HG03060 (cell line): ENCODE data around the gene MRPL21.
"Not testable (repeated sequence)": the region's sequence is repeated elsewhere in the genome, so short reads cannot be mapped to it uniquely, and the experiment has no call there.

Experiments
- ATAC-seq: cut with Tn5 transposase; IDR thresholded peaks from one replicate; pipeline ENCODE4 v1.9.1; 2021; ENCODE audit warnings: low read depth, moderate number of reproducible peaks; ENCODE audit not compliant: unreplicated experiment

MRPL21 gene

GRCh38 chr11:68878022-68878421 lies 25.6 kb downstream of the MRPL21 start:
- ATAC-seq, result no peak

- no peak for ATAC-seq
Observed at GRCh38 chr11:68872216-68873003, 31.2 kb downstream of the MRPL21 start.

- ATAC-seq, result no peak
Observed at GRCh38 chr11:68870470-68870869, 33.2 kb downstream of the MRPL21 start.

- no peak for ATAC-seq
Observed at GRCh38 chr11:68868221-68868835, 35.3 kb downstream of the MRPL21 start.

GRCh38 chr11:68867066-68867465 lies 36.6 kb downstream of the MRPL21 start:
- no peak for ATAC-seq

- ATAC-seq, result no peak
Observed at GRCh38 chr11:68865241-68865640, 38.4 kb downstream of the MRPL21 start.

- ATAC-seq, result no peak
Observed at GRCh38 chr11:68863553-68864265, 39.9 kb downstream of the MRPL21 start.

- no peak for ATAC-seq
Observed at GRCh38 chr11:68862421-68862820, 41.2 kb downstream of the MRPL21 start.

- ATAC-seq, result no peak
Observed at GRCh38 chr11:68859123-68859522, 44.5 kb downstream of the MRPL21 start.

GRCh38 chr11:68857037-68857586 lies 46.5 kb downstream of the MRPL21 start:
- ATAC-seq, result no peak

- ATAC-seq, result not testable (repeated sequence)
Observed at GRCh38 chr11:68856425-68857030, 47.1 kb downstream of the MRPL21 start.

- ATAC-seq, result no peak
Observed at GRCh38 chr11:68855205-68855981, 48.2 kb downstream of the MRPL21 start.

- ATAC-seq, result no peak
Observed at GRCh38 chr11:68854273-68854958, 49.2 kb downstream of the MRPL21 start.

GRCh38 chr11:68852628-68853027 lies 51.0 kb downstream of the MRPL21 start:
- no peak for ATAC-seq

- ATAC-seq, result no peak
Observed at GRCh38 chr11:68848429-68848828, 55.2 kb downstream of the MRPL21 start.

- no peak for ATAC-seq
Observed at GRCh38 chr11:68847395-68847794, 56.2 kb downstream of the MRPL21 start.

- ATAC-seq, result no peak
Observed at GRCh38 chr11:68845351-68846002, 58.2 kb downstream of the MRPL21 start.

- no peak for ATAC-seq
Observed at GRCh38 chr11:68844801-68845200, 58.8 kb downstream of the MRPL21 start.

- no peak for ATAC-seq
Observed at GRCh38 chr11:68844376-68844775, 59.3 kb downstream of the MRPL21 start.
